C4-2B (cell line): ENCODE data around the gene GUSB.
"Not testable (repeated sequence)": the region's sequence is repeated elsewhere in the genome, so short reads cannot be mapped to it uniquely, and the experiment has no call there.

ENCODE experiments used
- CTCF ChIP-seq: fragments of 450-650 bp; conservative IDR thresholded peaks from 2 replicates; pipeline ENCODE4 v1.5.1; 2017; ENCODE audit warnings: mild to moderate bottlenecking
- ZFX ChIP-seq: fragments of 450-650 bp; IDR thresholded peaks from 2 replicates; pipeline ENCODE4 v1.6.1; 2017

GRCh38 chr7:66028342-66028741 is 46.3 kb upstream of the GUSB start:
- not testable (repeated sequence) for TF ChIP-seq CTCF, ZFX
